Transverse colon (tissue), 4 donors: ENCODE data around the gene DAB2IP. TPM values are rescaled to one million over a fixed set of nuclear protein-coding genes. Genes with fewer than 3 reads are reported as not detected.

ENCODE experiments used
- DNase-seq: peaks from one replicate; pipeline ENCODE4 v3.0.0-alpha.2; 2019
- H3K27ac ChIP-seq, 4 donors: fragments of 200-600 bp; sonication (generic); 2 replicates each; pipeline ENCODE4 v1.5.1; 2016 to 2018; ENCODE audit warnings: inconsistent platforms in 4 of 4
- H3K27me3 ChIP-seq: fragments of 200-600 bp; sonication (generic); 2 replicates; pipeline ENCODE4 v1.5.1; 2017; ENCODE audit warnings: inconsistent platforms
- H3K36me3 ChIP-seq, 4 donors: fragments of 200-600 bp; sonication (generic); 2 replicates each; pipeline ENCODE4 v1.5.1; 2017 to 2019; ENCODE audit warnings: inconsistent platforms in 4 of 4
- H3K4me1 ChIP-seq, 4 donors: fragments of 200-600 bp; sonication (generic); 2 replicates each; pipeline ENCODE4 v1.5.1; 2017 to 2020; ENCODE audit warnings: inconsistent platforms in 4 of 4
- H3K4me3 ChIP-seq, 4 donors: fragments of 200-600 bp; sonication (generic); 1 replicate in 1 of 4; 2 replicates in 3 of 4; pipeline versions ENCODE4 v1.5.1 to v1.6.1; 2017 to 2019; ENCODE audit warnings: inconsistent platforms in 4 of 4
- H3K9me3 ChIP-seq, 2 donors: fragments of 200-600 bp; sonication (generic); 2 replicates each; pipeline ENCODE4 v1.5.1; 2017 to 2019; ENCODE audit warnings: inconsistent platforms in 2 of 2
- CTCF ChIP-seq, 5 experiments: fragments of 200-600 bp in 3 of 5; fragments of 450-650 bp in 2 of 5; sonication (generic) in 3 of 5; IDR thresholded peaks; 1 replicate in 2 of 5; 2 replicates in 3 of 5; pipeline ENCODE4 v1.5.1; 2016 to 2017; ENCODE audit warnings: antibody characterized with exemption in 5 of 5, inconsistent platforms in 3 of 5, mild to moderate bottlenecking in 2 of 5, moderate library complexity in 1 of 5
- EP300 ChIP-seq: sonication (generic); formaldehyde crosslinking; IDR thresholded peaks from one replicate; pipeline ENCODE4 v1.6.1; 2017; ENCODE audit warnings: antibody characterized with exemption, low read depth
- POLR2A ChIP-seq: fragments of 450-650 bp; IDR thresholded peaks from one replicate; pipeline ENCODE4 v1.6.1; 2016; ENCODE audit warnings: antibody characterized with exemption, mild to moderate bottlenecking, moderate library complexity
- POLR2AphosphoS5 ChIP-seq, 3 donors: sonication (generic); formaldehyde crosslinking; IDR thresholded peaks; one replicate each; pipeline ENCODE4 v1.6.1; 2016; ENCODE audit warnings: antibody characterized with exemption in 3 of 3
- WGBS, 2 donors: methylation state at CpG; one replicate each; pipeline ENCODE4 v1.1.5; 2018; ENCODE audit warnings: low coverage in 1 of 2; 5-methylcytosine and 5-hydroxymethylcytosine counted together
- in situ Hi-C, 4 donors: fragments of 200-750 bp; cut with MboI; loops; one replicate each; pipeline versions ENCODE4 v1.15.0 to v1.15.1; 2017; ENCODE audit warnings: low sequenced_read_pairs in 3 of 4, low pct_ligation_motif_present in 1 of 4, low pct_unique_long_range_greater_than_20kb in 1 of 4
- intact Hi-C: fragments of 100-400 bp; cut with DNase I; formaldehyde crosslinking; loops from one replicate; pipeline ENCODE4 v1.15.1; 2023; ENCODE audit warnings: low total_unique reads
- total RNA-seq, 4 donors: library from RNA; depleted of rRNA; stranded (reverse); fragments of >200 nt; gene quantifications; one replicate each; pipeline ENCODE4 v1.1.0, GENCODE V29; 2016

Gene DAB2IP
- total RNA-seq, 4 donors from 2014 or later, result 84.2 to 159 (median 90.7) TPM

DNA sequence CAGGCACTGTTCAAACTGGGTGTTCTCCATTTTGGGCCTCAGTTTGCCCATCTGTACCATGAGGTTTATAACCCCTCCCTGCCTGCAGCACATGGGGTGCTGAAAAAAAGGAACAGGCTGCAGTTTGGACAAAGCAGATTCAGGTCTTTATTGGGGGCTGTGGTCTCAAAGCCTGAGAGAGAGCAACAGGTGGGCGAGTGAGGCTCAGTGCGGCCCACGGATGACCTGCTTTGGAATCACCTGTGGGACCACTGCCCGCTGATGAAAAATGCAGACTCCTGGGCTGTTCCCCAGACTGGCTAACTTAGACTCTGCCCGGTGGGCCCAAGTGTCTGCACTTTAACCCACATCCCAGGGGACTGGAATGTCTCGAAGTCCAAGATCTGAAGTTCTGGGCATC, 11.8 kb upstream of the DAB2IP start:
- H3K4me3 ChIP-seq, result no peak overlapping the region
- in situ Hi-C loops (no loop called here), intact Hi-C loops (loop anchor here (10.0 kb wide), 1 partner anchor 1485 kb away; no protein-coding TSS in a partner anchor)
- TF ChIP-seq EP300 (no peak), POLR2AphosphoS5 (IDR thresholded peaks at IDR 0.05) (no peak), POLR2A (no peak), CTCF (IDR thresholded peaks at IDR 0.05) (no peak)
- WGBS, 2 donors, result 66 to 95% methylated on average over 2 to 6 of the region's 6 CpGs
- peaks cover 16 to 42% (median 28%) of the 10 kb centered on the region in 4 donors for H3K4me1 ChIP-seq
- H3K9me3 ChIP-seq, result no peaks in the 10 kb centered on the region
- no peaks in the 10 kb centered on the region for H3K27me3 ChIP-seq
- no peak overlapping the region for H3K27ac ChIP-seq
- DNase-seq, result no peak
- H3K36me3 ChIP-seq, result no peaks in the 10 kb centered on the region

- intact Hi-C loops, result loop anchor here (10.0 kb wide), 1 partner anchor 1485 kb away; no protein-coding TSS in a partner anchor
- no peak for TF ChIP-seq POLR2AphosphoS5 (IDR thresholded peaks at IDR 0.05)
- peak; percentile 66 to 90 (median 73) for TF ChIP-seq CTCF (IDR thresholded peaks at IDR 0.05)
- no peaks in the 10 kb centered on the region for H3K36me3 ChIP-seq
- H3K27ac ChIP-seq, result peak overlapping the region; percentile 69 to 76 (median 74)
- WGBS, 2 donors, result 53% methylated on average over 9 of the region's 9 CpGs; no CpG with 5 or more reads in 1 of the 2 donors
- in situ Hi-C loops, result no loop called here
- H3K4me1 ChIP-seq, result peaks cover 14 to 38% (median 26%) of the 10 kb centered on the region in 4 donors
- no peaks in the 10 kb centered on the region for H3K27me3 ChIP-seq
- no peak overlapping the region for H3K4me3 ChIP-seq
- H3K9me3 ChIP-seq, result no peaks in the 10 kb centered on the region
- peak; percentile 86 for DNase-seq
Observed at GRCh38 chr9:121640076-121640475, 11.4 kb upstream of the DAB2IP start.

DNA sequence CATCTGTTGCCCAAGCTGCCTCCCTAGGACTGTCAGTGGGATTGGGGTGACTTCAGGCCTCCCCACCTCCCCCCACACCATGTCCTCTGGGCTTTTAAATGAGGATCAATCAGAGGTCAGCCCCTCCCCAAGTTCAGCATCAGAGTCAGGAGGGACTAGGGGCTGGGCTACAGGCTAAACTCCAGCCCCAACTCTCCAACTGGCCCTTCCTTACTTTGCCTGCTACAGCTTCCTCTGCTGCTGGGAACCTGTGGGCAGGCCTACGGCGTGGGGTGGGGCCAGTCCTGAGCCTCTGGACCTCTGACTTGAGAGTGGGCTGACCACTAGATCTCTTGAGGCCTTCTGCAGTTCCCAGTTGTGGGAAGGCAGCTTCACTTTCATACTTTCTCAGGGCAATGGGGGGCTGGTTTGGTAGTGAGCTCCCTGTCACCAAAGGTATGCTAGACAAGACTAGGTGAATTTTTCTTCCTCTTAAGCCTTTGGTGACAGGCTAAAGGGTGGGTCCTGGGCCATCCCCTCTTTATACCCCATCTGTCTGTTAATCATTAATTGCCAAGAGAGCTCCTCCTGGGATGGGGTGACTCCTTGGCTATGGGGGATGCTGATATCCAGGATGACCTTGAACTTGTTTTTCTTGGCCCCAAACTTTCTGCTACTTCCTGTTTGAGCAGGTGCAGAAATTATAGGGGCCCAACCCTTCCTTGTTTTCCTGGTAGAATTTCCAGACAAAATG, 10.8 kb upstream of the DAB2IP start:
- in situ Hi-C loops, result no loop called here
- 43% methylated on average over 2 of the region's 2 CpGs; no CpG with 5 or more reads in 1 of the 2 donors for WGBS, 2 donors
- TF ChIP-seq POLR2AphosphoS5 (IDR thresholded peaks at IDR 0.05) (no peak), CTCF (IDR thresholded peaks at IDR 0.05) (no peak), EP300 (no peak), POLR2A (no peak)
- intact Hi-C loops, result loop anchor here (10.0 kb wide), 1 partner anchor 1486 kb away; no protein-coding TSS in a partner anchor
- Histone ChIP-seq H3K27me3 (no peaks in the 10 kb centered on the region), H3K36me3 (no peaks in the 10 kb centered on the region), H3K4me3 (no peak overlapping the region), H3K9me3 (no peaks in the 10 kb centered on the region), H3K27ac (peak overlapping the region; percentile 69 to 76 (median 74)), H3K4me1 (peaks cover 11 to 33% (median 23%) of the 10 kb centered on the region in 4 donors)
- DNase-seq, result no peak

DNA sequence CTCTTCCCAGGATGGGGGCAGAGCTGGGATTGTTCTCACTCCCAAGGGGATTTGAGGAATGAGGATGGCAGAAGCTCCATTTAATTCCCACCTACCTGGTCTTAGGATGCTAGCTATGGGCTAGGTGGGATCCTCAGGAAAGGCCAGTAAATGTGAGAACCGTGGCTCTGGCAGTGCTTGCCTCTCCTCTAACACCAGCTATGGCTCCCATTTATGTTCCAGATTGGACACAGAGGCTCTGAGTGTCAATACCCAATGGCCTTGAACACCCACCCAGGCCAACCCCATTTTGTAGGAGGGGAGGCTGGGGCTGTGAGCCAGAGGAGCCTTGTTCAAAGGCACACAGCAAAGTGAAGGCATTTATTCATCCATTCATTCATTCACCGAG, 10.2 kb upstream of the DAB2IP start:
- H3K4me3 ChIP-seq, result no peak overlapping the region
- H3K9me3 ChIP-seq, result no peaks in the 10 kb centered on the region
- intact Hi-C loops (loop anchor here (10.0 kb wide), 1 partner anchor 1486 kb away; no protein-coding TSS in a partner anchor), in situ Hi-C loops (no loop called here)
- H3K27ac ChIP-seq, result peak overlapping the region; percentile 69 to 76 (median 74)
- H3K27me3 ChIP-seq, result no peaks in the 10 kb centered on the region
- H3K36me3 ChIP-seq, result no peaks in the 10 kb centered on the region
- peaks cover 11 to 27% (median 20%) of the 10 kb centered on the region in 4 donors for H3K4me1 ChIP-seq
- DNase-seq, result no peak
- 77% methylated on average over 1 of the region's 2 CpGs; no CpG with 5 or more reads in 1 of the 2 donors for WGBS, 2 donors
- no peak for TF ChIP-seq POLR2AphosphoS5 (IDR thresholded peaks at IDR 0.05)
- no peak for TF ChIP-seq POLR2A
- TF ChIP-seq CTCF (IDR thresholded peaks at IDR 0.05), result no peak
- no peak for TF ChIP-seq EP300
